Hepatocyte (in vitro differentiated cells): ENCODE results near the gene CTBP2. TPM values are rescaled to one million over a fixed set of nuclear protein-coding genes. Genes with fewer than 3 reads are reported as not detected.

ENCODE experiments used
- DNase-seq: peaks from one replicate; pipeline ENCODE4 v3.0.0-alpha.2; 2016; ENCODE audit warnings: low spot score
- H2AFZ ChIP-seq: fragments of 200-600 bp; sonication (generic); 2 replicates; pipeline ENCODE4 v1.6.0; 2016; ENCODE audit warnings: antibody characterized with exemption, mild to moderate bottlenecking
- H3K27ac ChIP-seq: fragments of 200-600 bp; sonication (generic); 2 replicates; pipeline ENCODE4 v1.5.1; 2016; ENCODE audit warnings: mild to moderate bottlenecking
- H3K27me3 ChIP-seq: fragments of 200-600 bp; sonication (generic); 2 replicates; pipeline ENCODE4 v1.6.1; 2016
- H3K36me3 ChIP-seq: fragments of 200-600 bp; sonication (generic); replicated peaks from 2 replicates; pipeline ENCODE4 v1.5.1; 2016; ENCODE audit warnings: low read depth; ENCODE audit not compliant: insufficient read depth
- H3K4me1 ChIP-seq: fragments of 200-600 bp; sonication (generic); 2 replicates; pipeline ENCODE4 v1.5.1; 2016; ENCODE audit warnings: mild to moderate bottlenecking, moderate library complexity; ENCODE audit not compliant: insufficient read depth
- H3K4me2 ChIP-seq: fragments of 200-600 bp; sonication (generic); 2 replicates; pipeline ENCODE4 v1.6.0; 2016
- H3K4me3 ChIP-seq: fragments of 200-600 bp; sonication (generic); 2 replicates; pipeline ENCODE4 v1.5.1; 2016; ENCODE audit warnings: mild to moderate bottlenecking
- H3K79me2 ChIP-seq: fragments of 200-600 bp; sonication (generic); 2 replicates; pipeline ENCODE4 v1.6.0; 2017; ENCODE audit warnings: mild to moderate bottlenecking
- H3K9me2 ChIP-seq: fragments of 200-600 bp; sonication (generic); replicated peaks from 2 replicates; pipeline ENCODE4 v1.6.0; 2017; ENCODE audit warnings: mild to moderate bottlenecking; ENCODE audit not compliant: insufficient read depth
- H3K9me3 ChIP-seq: fragments of 200-600 bp; sonication (generic); 2 replicates; pipeline ENCODE4 v1.5.1; 2016; ENCODE audit warnings: low read depth, mild to moderate bottlenecking
- H4K20me1 ChIP-seq: fragments of 200-600 bp; sonication (generic); 2 replicates; pipeline ENCODE4 v1.6.0; 2016; ENCODE audit warnings: mild to moderate bottlenecking; ENCODE audit not compliant: insufficient read depth, poor library complexity, severe bottlenecking
- EZH2 ChIP-seq: fragments of 200-600 bp; sonication (generic); IDR thresholded peaks from 2 replicates; pipeline ENCODE4 v1.6.1; 2016; ENCODE audit warnings: antibody characterized with exemption, mild to moderate bottlenecking, borderline replicate concordance
- EZH2phosphoT487 ChIP-seq: fragments of 200-600 bp; sonication (generic); IDR thresholded peaks from one replicate; pipeline ENCODE4 v1.6.1; 2018; ENCODE audit warnings: antibody characterized with exemption, mild to moderate bottlenecking, low read depth, moderate library complexity; ENCODE audit not compliant: unreplicated experiment, severe bottlenecking
- WGBS: methylation state at CpG from one replicate; pipeline ENCODE4 v1.1.6; 2016; ENCODE audit warnings: low lambda C conversion rate; ENCODE audit errors: missing lambda C conversion rate; 5-methylcytosine and 5-hydroxymethylcytosine counted together
- polyA plus RNA-seq: library from polyadenylated mRNA; unstranded; fragments of >200 nt; fragmentation: Nextera tagmentation; extraction: Ambion mirVana; gene quantifications from 2 replicates; pipeline ENCODE4 v1.2.1, GENCODE V29; 2016
- total RNA-seq: library from RNA; depleted of rRNA; stranded (reverse); fragments of >200 nt; gene quantifications from 2 replicates; pipeline ENCODE4 v1.2.3, GENCODE V29; 2014
- TF ChIP-seq, protein P1 (sequence below): fragments of 200-600 bp; sonication (generic); IDR thresholded peaks from 2 replicates; pipeline ENCODE4 v1.5.1; 2016; ENCODE audit warnings: antibody characterized with exemption, mild to moderate bottlenecking; ENCODE audit not compliant: poor library complexity

CTBP2 gene
- total and polyA plus RNA-seq, 2 experiments from 2014 or later = 61.3 to 81.0 TPM

DNA sequence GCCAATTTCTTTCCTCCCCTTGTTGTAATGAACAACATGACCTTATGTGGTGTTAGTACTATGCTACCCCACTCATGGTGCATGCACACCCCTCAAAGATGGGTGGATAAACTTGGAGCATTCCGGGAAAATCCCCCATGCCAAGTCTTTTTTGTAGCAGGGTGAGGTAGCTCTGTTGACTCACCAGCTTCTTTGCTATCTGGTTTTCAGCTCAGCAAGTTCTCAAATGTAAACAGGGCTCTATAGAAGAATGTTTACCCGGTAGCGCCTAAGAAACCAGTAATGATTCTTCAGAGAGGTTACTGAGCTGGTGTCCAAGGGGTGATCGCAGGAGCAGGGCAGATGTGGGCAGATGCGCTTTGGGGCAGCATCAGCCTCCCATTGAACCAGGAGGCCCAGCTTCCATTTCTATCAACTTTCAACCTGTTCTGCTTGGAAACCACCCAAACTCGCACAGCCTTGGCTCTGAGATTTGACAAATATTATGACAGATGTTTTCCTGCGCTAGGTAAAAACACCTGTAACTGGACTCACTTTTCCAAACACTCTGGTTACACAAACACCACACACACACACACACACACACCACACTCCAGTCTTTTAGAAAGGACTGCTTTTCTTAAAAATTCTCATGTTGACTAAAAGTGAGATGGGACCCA lies 130.7 kb downstream of the CTBP2 start:
- H3K9me3 ChIP-seq = no peaks in the 10 kb centered on the region
- peaks cover 85% of the 10 kb centered on the region for H4K20me1 ChIP-seq
- H3K9me2 ChIP-seq = no peaks in the 10 kb centered on the region
- peaks cover 27% of the 10 kb centered on the region for H3K4me1 ChIP-seq
- H3K36me3 ChIP-seq = no peaks in the 10 kb centered on the region
- H3K4me3 ChIP-seq = no peak overlapping the region
- H3K4me2 ChIP-seq = no peak overlapping the region
- no peak overlapping the region for H2AFZ ChIP-seq
- no peaks in the 10 kb centered on the region for H3K27me3 ChIP-seq
- DNase-seq = no peak
- H3K79me2 ChIP-seq = peaks cover 86% of the 10 kb centered on the region
- H3K27ac ChIP-seq = peak overlapping the region; percentile 40
- WGBS = 66% methylated on average over 7 of the region's 7 CpGs
- TF ChIP-seq, protein P1, sequence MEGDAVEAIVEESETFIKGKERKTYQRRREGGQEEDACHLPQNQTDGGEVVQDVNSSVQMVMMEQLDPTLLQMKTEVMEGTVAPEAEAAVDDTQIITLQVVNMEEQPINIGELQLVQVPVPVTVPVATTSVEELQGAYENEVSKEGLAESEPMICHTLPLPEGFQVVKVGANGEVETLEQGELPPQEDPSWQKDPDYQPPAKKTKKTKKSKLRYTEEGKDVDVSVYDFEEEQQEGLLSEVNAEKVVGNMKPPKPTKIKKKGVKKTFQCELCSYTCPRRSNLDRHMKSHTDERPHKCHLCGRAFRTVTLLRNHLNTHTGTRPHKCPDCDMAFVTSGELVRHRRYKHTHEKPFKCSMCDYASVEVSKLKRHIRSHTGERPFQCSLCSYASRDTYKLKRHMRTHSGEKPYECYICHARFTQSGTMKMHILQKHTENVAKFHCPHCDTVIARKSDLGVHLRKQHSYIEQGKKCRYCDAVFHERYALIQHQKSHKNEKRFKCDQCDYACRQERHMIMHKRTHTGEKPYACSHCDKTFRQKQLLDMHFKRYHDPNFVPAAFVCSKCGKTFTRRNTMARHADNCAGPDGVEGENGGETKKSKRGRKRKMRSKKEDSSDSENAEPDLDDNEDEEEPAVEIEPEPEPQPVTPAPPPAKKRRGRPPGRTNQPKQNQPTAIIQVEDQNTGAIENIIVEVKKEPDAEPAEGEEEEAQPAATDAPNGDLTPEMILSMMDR = no peak
- no peak for TF ChIP-seq EZH2
- no peak for TF ChIP-seq EZH2phosphoT487

DNA sequence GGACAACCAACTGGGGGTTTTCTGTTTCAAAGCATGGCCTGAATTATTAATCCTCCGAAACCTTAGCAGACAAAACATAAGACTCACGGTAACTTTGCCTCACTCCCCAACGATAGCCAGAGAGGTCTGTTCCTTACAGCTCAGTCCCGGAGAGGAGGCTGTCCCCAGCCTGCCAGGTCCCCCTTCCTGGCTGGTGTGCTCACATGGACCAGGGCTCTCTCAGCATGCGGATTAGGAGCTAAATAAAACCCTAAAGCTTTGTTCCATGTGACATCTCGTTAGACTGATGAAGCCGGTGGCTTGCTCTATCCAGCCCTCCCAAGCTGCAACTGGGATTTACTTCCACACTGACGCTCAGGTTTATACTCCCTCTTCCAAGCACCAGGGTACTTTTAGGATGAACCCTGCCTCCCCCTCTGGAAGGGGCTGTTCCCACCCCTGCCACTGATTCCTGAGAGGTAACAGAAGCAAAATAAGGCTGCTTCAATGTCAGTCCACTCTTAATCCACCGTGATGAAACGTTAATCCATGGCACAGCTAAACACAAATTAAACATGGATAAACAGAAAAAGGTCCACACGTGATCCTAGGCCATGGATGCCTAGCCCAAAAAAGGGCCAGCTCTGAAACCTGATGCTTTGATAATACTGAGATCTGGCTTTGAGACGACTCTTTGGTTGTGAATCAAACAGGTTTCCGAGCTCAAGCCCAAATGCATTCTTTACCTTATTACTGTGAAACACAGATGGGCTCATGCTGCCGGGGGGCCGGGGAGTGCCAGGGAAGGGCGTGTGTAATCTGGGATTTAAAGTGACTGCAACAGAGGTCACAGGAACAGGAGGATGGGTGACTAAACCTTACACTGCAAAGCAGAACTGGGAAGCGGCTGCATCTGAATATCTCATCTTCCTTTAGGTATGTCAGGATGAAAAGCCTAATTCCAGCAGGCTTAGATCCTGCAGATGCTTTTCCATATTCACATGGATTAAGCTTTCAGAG lies 132.2 kb downstream of the CTBP2 start:
- H3K9me3 ChIP-seq = no peaks in the 10 kb centered on the region

GRCh38 chr10:125026974-125027735 lies 133.2 kb downstream of the CTBP2 start:
- TF ChIP-seq, protein P1 = no peak
- TF ChIP-seq EZH2phosphoT487 (no peak), EZH2 (no peak)
- H3K4me2 ChIP-seq = no peak overlapping the region
- 93% methylated on average over 36 of the region's 40 CpGs for WGBS

More for the DNA sequence above, 132.2 kb downstream of the CTBP2 start:
- H3K36me3 ChIP-seq = no peaks in the 10 kb centered on the region
- peaks cover 33% of the 10 kb centered on the region for H3K4me1 ChIP-seq
- H3K4me2 ChIP-seq = no peak overlapping the region
- H3K4me3 ChIP-seq = no peak overlapping the region
- no peak for DNase-seq
- peaks cover 83% of the 10 kb centered on the region for H3K79me2 ChIP-seq
- peaks cover 80% of the 10 kb centered on the region for H4K20me1 ChIP-seq
- H2AFZ ChIP-seq = no peak overlapping the region
- TF ChIP-seq EZH2 (no peak), EZH2phosphoT487 (no peak)
- TF ChIP-seq, protein P1 = no peak
- no peaks in the 10 kb centered on the region for H3K9me2 ChIP-seq
- 61% methylated on average over 17 of the region's 17 CpGs for WGBS
- H3K27ac ChIP-seq = peak overlapping the region; percentile 2
- H3K27me3 ChIP-seq = no peaks in the 10 kb centered on the region

More at GRCh38 chr10:125026974-125027735, 133.2 kb downstream of the CTBP2 start:
- H3K36me3 ChIP-seq = no peaks in the 10 kb centered on the region
- peaks cover 83% of the 10 kb centered on the region for H3K79me2 ChIP-seq
- H3K9me2 ChIP-seq = no peaks in the 10 kb centered on the region
- peaks cover 35% of the 10 kb centered on the region for H3K4me1 ChIP-seq
- DNase-seq = no peak
- no peaks in the 10 kb centered on the region for H3K27me3 ChIP-seq
- H2AFZ ChIP-seq = no peak overlapping the region
- H3K9me3 ChIP-seq = no peaks in the 10 kb centered on the region
- H3K27ac ChIP-seq = no peak overlapping the region
- peaks cover 80% of the 10 kb centered on the region for H4K20me1 ChIP-seq
- no peak overlapping the region for H3K4me3 ChIP-seq
